GM23338 (cell line): ENCODE data around the gene LRBA. TPM values are rescaled to one million over a fixed set of nuclear protein-coding genes. Genes with fewer than 3 reads are reported as not detected.

Experiments used
- ATAC-seq: fragments of 200-7000 bp; cut with Tn5 transposase; 3 replicates; pipeline ENCODE4 v1.9.1; 2020
- DNase-seq: peaks from one replicate; pipeline ENCODE4 v3.0.0-alpha.2; 2015; ENCODE audit warnings: low spot score
- H2AFZ ChIP-seq: fragments of 200-600 bp; sonication (generic); 2 replicates; pipeline ENCODE4 v1.8.0; 2016; ENCODE audit warnings: antibody characterized with exemption, mild to moderate bottlenecking, moderate library complexity
- H3F3A ChIP-seq: fragments of 200-600 bp; sonication (generic); replicated peaks from 2 replicates; pipeline ENCODE4 v1.8.0; 2017; ENCODE audit warnings: antibody characterized with exemption, mixed run types, low read depth
- H3K27ac ChIP-seq: fragments of 200-600 bp; sonication (generic); 2 replicates; pipeline ENCODE4 v1.6.1; 2016; ENCODE audit warnings: low read depth
- H3K27me3 ChIP-seq: fragments of 200-600 bp; sonication (generic); 2 replicates; pipeline ENCODE4 v1.8.0; 2016; ENCODE audit warnings: mild to moderate bottlenecking, mixed run types, moderate library complexity; ENCODE audit not compliant: insufficient read depth
- H3K36me3 ChIP-seq: fragments of 200-600 bp; sonication (generic); 2 replicates; pipeline ENCODE4 v1.8.0; 2016; ENCODE audit warnings: mild to moderate bottlenecking; ENCODE audit not compliant: insufficient read depth
- H3K4me1 ChIP-seq: fragments of 200-600 bp; sonication (generic); 2 replicates; pipeline ENCODE4 v1.8.0; 2016; ENCODE audit warnings: mild to moderate bottlenecking, moderate library complexity; ENCODE audit not compliant: insufficient read depth
- H3K4me2 ChIP-seq: fragments of 200-600 bp; sonication (generic); 2 replicates; pipeline ENCODE4 v1.7.1; 2017; ENCODE audit warnings: mixed run types
- H3K4me3 ChIP-seq: fragments of 200-600 bp; sonication (generic); 2 replicates; pipeline ENCODE4 v1.6.1; 2016; ENCODE audit warnings: mixed run types
- H3K79me2 ChIP-seq: fragments of 200-600 bp; sonication (generic); replicated peaks from 2 replicates; pipeline ENCODE4 v1.8.0; 2017; ENCODE audit warnings: mild to moderate bottlenecking; ENCODE audit not compliant: insufficient read depth
- H3K9me2 ChIP-seq: fragments of 200-600 bp; sonication (generic); 2 replicates; pipeline ENCODE4 v1.8.0; 2017; ENCODE audit not compliant: insufficient read depth
- H4K20me1 ChIP-seq: fragments of 200-600 bp; sonication (generic); replicated peaks from 2 replicates; pipeline ENCODE4 v1.8.0; 2017; ENCODE audit warnings: mild to moderate bottlenecking; ENCODE audit not compliant: insufficient read depth
- H3K27ac Mint-ChIP-seq: 2 replicates; pipeline ENCODE4 v1.8.0; 2020; ENCODE audit warnings: inconsistent platforms, mild to moderate bottlenecking, moderate library complexity, mixed read lengths
- H3K27me3 Mint-ChIP-seq: 3 replicates; pipeline ENCODE4 v1.8.0; 2022; ENCODE audit warnings: low read depth, mild to moderate bottlenecking, moderate library complexity, mixed read lengths, inconsistent platforms; ENCODE audit not compliant: insufficient read depth, poor library complexity
- H3K36me3 Mint-ChIP-seq: 3 replicates; pipeline ENCODE4 v1.8.0; 2021; ENCODE audit warnings: low read depth, mild to moderate bottlenecking, inconsistent platforms, moderate library complexity, mixed read lengths
- H3K4me1 Mint-ChIP-seq: 3 replicates; pipeline ENCODE4 v1.8.0; 2020; ENCODE audit warnings: mild to moderate bottlenecking, inconsistent platforms, mixed read lengths
- H3K4me3 Mint-ChIP-seq: 3 replicates; pipeline ENCODE4 v1.8.0; 2021; ENCODE audit warnings: moderate library complexity, mild to moderate bottlenecking, inconsistent platforms, mixed read lengths
- H3K9me3 Mint-ChIP-seq: 3 replicates; pipeline ENCODE4 v1.8.0; 2020; ENCODE audit warnings: moderate library complexity, mild to moderate bottlenecking, inconsistent platforms, mixed read lengths
- CREB1 ChIP-seq: fragments of 250-450 bp; sonication (Bioruptor Pico); IDR thresholded peaks from 2 replicates; pipeline ENCODE4 v1.5.0; 2020; ENCODE audit warnings: low read depth, mild to moderate bottlenecking, moderate library complexity
- CTCF ChIP-seq, 2 experiments: fragments of 200-600 bp in 1 of 2; sonication (generic) in 1 of 2; conservative IDR thresholded peaks; 2 replicates each; pipeline versions ENCODE4 v1.5.1 to v1.6.1; 2016 to 2017; ENCODE audit warnings: antibody characterized with exemption in 2 of 2, low read depth in 2 of 2, mild to moderate bottlenecking in 2 of 2, moderate library complexity in 1 of 2
- ETS1 ChIP-seq: IDR thresholded peaks from 2 replicates; pipeline ENCODE4 v1.6.1; 2016; ENCODE audit warnings: antibody characterized with exemption
- EZH2phosphoT487 ChIP-seq: fragments of 200-600 bp; sonication (generic); IDR thresholded peaks from one replicate; pipeline ENCODE4 v1.8.1; 2018; ENCODE audit warnings: antibody characterized with exemption; ENCODE audit not compliant: unreplicated experiment
- JUNB ChIP-seq: IDR thresholded peaks from one replicate; pipeline ENCODE4 v1.6.1; 2016; ENCODE audit warnings: antibody characterized with exemption; ENCODE audit not compliant: unreplicated experiment
- STAT1 ChIP-seq: IDR thresholded peaks from one replicate; pipeline ENCODE4 v1.6.1; 2016; ENCODE audit warnings: antibody characterized with exemption; ENCODE audit not compliant: unreplicated experiment
- ZNF114 ChIP-seq: fragments of 250-450 bp; sonication (Bioruptor Pico); IDR thresholded peaks from 2 replicates; pipeline ENCODE4 v1.5.0; 2020; ENCODE audit warnings: mild to moderate bottlenecking, moderate library complexity
- ZNF331 ChIP-seq: fragments of 250-450 bp; sonication (Bioruptor Pico); IDR thresholded peaks from 2 replicates; pipeline ENCODE4 v1.5.0; 2020; ENCODE audit warnings: low read depth, mild to moderate bottlenecking, moderate library complexity
- ZNF462 ChIP-seq: fragments of 250-450 bp; sonication (Bioruptor Pico); IDR thresholded peaks from 2 replicates; pipeline ENCODE4 v1.5.0; 2020; ENCODE audit warnings: mild to moderate bottlenecking, moderate library complexity
- polyA plus RNA-seq: library from polyadenylated mRNA; unstranded; fragments of >200 nt; fragmentation: Nextera tagmentation; extraction: Ambion mirVana; gene quantifications from 2 replicates; pipeline ENCODE4 v1.2.1, GENCODE V29; 2016
- total RNA-seq: library from RNA; depleted of rRNA; stranded (reverse); fragments of >200 nt; shearing (Covaris generic); gene quantifications from 2 replicates; pipeline ENCODE4 v1.2.3, GENCODE V29; 2014

LRBA gene
- total and polyA plus RNA-seq, 2 experiments from 2014 or later = 23.3 to 126 TPM

GRCh38 chr4:150515135-150515534 is 499.9 kb downstream of the LRBA start:
- no peak overlapping the region for H3K27ac Mint-ChIP-seq
- DNase-seq = no peak
- H3K4me2 ChIP-seq = no peak overlapping the region
- no peak overlapping the region for H2AFZ ChIP-seq
- no peak for ATAC-seq
- no peaks in the 10 kb centered on the region for H3K79me2 ChIP-seq
- H3K4me3 ChIP-seq = no peak overlapping the region
- TF ChIP-seq ZNF114 (CRISPR knock-in tag) (no peak), ZNF462 (no peak)
- no peak overlapping the region for H3K4me3 Mint-ChIP-seq
- H3K36me3 ChIP-seq = no peaks in the 10 kb centered on the region
- H3K4me1 Mint-ChIP-seq = peaks cover 10% of the 10 kb centered on the region
- 0 out of 2 replicates have a peak, but pooled peaks cover 5% of the 10 kb centered on the region for H3K4me1 ChIP-seq
- H3K27me3 ChIP-seq = no peaks in the 10 kb centered on the region
- no peaks in the 10 kb centered on the region for H4K20me1 ChIP-seq
- H3K27me3 Mint-ChIP-seq = no peaks in the 10 kb centered on the region
- no peaks in the 10 kb centered on the region for H3K9me3 Mint-ChIP-seq
- H3F3A ChIP-seq = no peaks in the 10 kb centered on the region
- H3K36me3 Mint-ChIP-seq = no peaks in the 10 kb centered on the region
- no peaks in the 10 kb centered on the region for H3K9me2 ChIP-seq
- H3K27ac ChIP-seq = no peak overlapping the region

GRCh38 chr4:150514709-150515108 is 500.4 kb downstream of the LRBA start:
- Histone ChIP-seq H3K79me2 (no peaks in the 10 kb centered on the region), H3K4me2 (no peak overlapping the region), H2AFZ (no peak overlapping the region), H3K36me3 (no peaks in the 10 kb centered on the region), H3K4me3 (no peak overlapping the region), H3K4me1 (0 out of 2 replicates have a peak, but pooled peaks cover 5% of the 10 kb centered on the region), H3K27ac (no peak overlapping the region), H3F3A (no peaks in the 10 kb centered on the region), H4K20me1 (no peaks in the 10 kb centered on the region), H3K27me3 (no peaks in the 10 kb centered on the region), H3K9me2 (no peaks in the 10 kb centered on the region)
- Mint-ChIP-seq H3K4me3 (no peak overlapping the region), H3K9me3 (no peaks in the 10 kb centered on the region), H3K36me3 (no peaks in the 10 kb centered on the region), H3K27me3 (no peaks in the 10 kb centered on the region), H3K27ac (no peak overlapping the region), H3K4me1 (peaks cover 10% of the 10 kb centered on the region)
- ATAC-seq (no peak), DNase-seq (no peak)
- no peak for TF ChIP-seq EZH2phosphoT487
- no peak for TF ChIP-seq ETS1
- TF ChIP-seq CTCF (conservative IDR thresholded peaks at IDR 0.05; ENCODE audit: low read depth in 2 of 2) = no peak
- no peak for TF ChIP-seq STAT1
- no peak for TF ChIP-seq JUNB
- no peak for TF ChIP-seq CREB1 (CRISPR knock-in tag)
- TF ChIP-seq ZNF331 (CRISPR knock-in tag) = no peak
